Astrocyte (in vitro differentiated cells and primary cell): ENCODE results near the gene SRD5A1. TPM values are rescaled to one million over a fixed set of nuclear protein-coding genes. Genes with fewer than 3 reads are reported as not detected.

Experiments used
- DNase-seq: peaks from one replicate; pipeline ENCODE4 v3.0.0-alpha.2; 2010; ENCODE audit warnings: low read depth
- FAIRE-seq: peaks from 2 replicates; lab custom pipeline; 2011; peaks lifted over from hg19 to GRCh38; lab: Jason Lieb, UNC
- H2AFZ ChIP-seq: 2 replicates; pipeline ENCODE4 v1.6.0; 2012; ENCODE audit warnings: low read depth, low read length, inconsistent platforms
- H3K27ac ChIP-seq: 2 replicates; pipeline ENCODE4 v1.5.1; 2011; ENCODE audit warnings: low read depth, low read length, inconsistent platforms
- H3K27me3 ChIP-seq: 2 replicates; pipeline ENCODE4 v1.6.0; 2011; ENCODE audit warnings: low read length, inconsistent platforms; ENCODE audit not compliant: insufficient read depth
- H3K36me3 ChIP-seq: 2 replicates; pipeline ENCODE4 v1.5.1; 2011; ENCODE audit warnings: low read length, inconsistent platforms; ENCODE audit not compliant: insufficient read depth
- H3K4me1 ChIP-seq: 2 replicates; pipeline ENCODE4 v1.5.1; 2011; ENCODE audit warnings: low read length, inconsistent platforms; ENCODE audit not compliant: insufficient read depth
- H3K4me2 ChIP-seq: 2 replicates; pipeline ENCODE4 v1.6.0; 2012; ENCODE audit warnings: low read length, inconsistent platforms
- H3K4me3 ChIP-seq: 2 replicates; pipeline ENCODE4 v1.5.1; 2011; ENCODE audit warnings: low read depth, mild to moderate bottlenecking, low read length, inconsistent platforms; ENCODE audit not compliant: insufficient read depth
- H3K79me2 ChIP-seq: 2 replicates; pipeline ENCODE4 v1.6.0; 2012; ENCODE audit warnings: mild to moderate bottlenecking, low read length, inconsistent platforms; ENCODE audit not compliant: insufficient read depth
- H3K9ac ChIP-seq: 2 replicates; pipeline ENCODE4 v1.6.0; 2012; ENCODE audit warnings: mild to moderate bottlenecking, low read length, inconsistent platforms
- H3K9me3 ChIP-seq: 2 replicates; pipeline ENCODE4 v1.5.1; 2012; ENCODE audit warnings: low read depth, mild to moderate bottlenecking, low read length, inconsistent platforms; ENCODE audit not compliant: insufficient read depth
- H4K20me1 ChIP-seq: 2 replicates; pipeline ENCODE4 v1.6.0; 2012; ENCODE audit warnings: low read length, inconsistent platforms; ENCODE audit not compliant: insufficient read depth
- H3K27ac Mint-ChIP-seq: one replicate; pipeline ENCODE4 v1.8.0; 2021; ENCODE audit warnings: mild to moderate bottlenecking, mixed read lengths; ENCODE audit not compliant: unreplicated experiment
- H3K27me3 Mint-ChIP-seq: one replicate; pipeline ENCODE4 v1.8.0; 2021; ENCODE audit warnings: low read depth, mixed read lengths; ENCODE audit not compliant: unreplicated experiment
- H3K36me3 Mint-ChIP-seq: one replicate; pipeline ENCODE4 v1.8.0; 2021; ENCODE audit warnings: low read depth, mixed read lengths; ENCODE audit not compliant: unreplicated experiment
- H3K4me1 Mint-ChIP-seq: one replicate; pipeline ENCODE4 v1.8.0; 2021; ENCODE audit warnings: low read depth, mixed read lengths; ENCODE audit not compliant: unreplicated experiment
- H3K4me3 Mint-ChIP-seq: one replicate; pipeline ENCODE4 v1.8.0; 2021; ENCODE audit warnings: mild to moderate bottlenecking, moderate library complexity, mixed read lengths; ENCODE audit not compliant: unreplicated experiment
- H3K9me3 Mint-ChIP-seq: one replicate; pipeline ENCODE4 v1.8.0; 2021; ENCODE audit warnings: mild to moderate bottlenecking, mixed read lengths; ENCODE audit not compliant: unreplicated experiment
- EZH2 ChIP-seq: IDR thresholded peaks from 2 replicates; pipeline ENCODE4 v1.6.1; 2012; ENCODE audit warnings: mild to moderate bottlenecking, low read length, inconsistent platforms; ENCODE audit not compliant: insufficient read depth
- total RNA-seq: library from RNA; stranded (reverse); gene quantifications from 2 replicates; pipeline ENCODE4 v1.2.1, GENCODE V29; 2021
- TF ChIP-seq, protein P1 (sequence below): IDR thresholded peaks from 2 replicates; pipeline ENCODE4 v1.5.1; 2011; ENCODE audit warnings: low read depth, mild to moderate bottlenecking, inconsistent platforms, low read length, moderate library complexity; ENCODE audit not compliant: insufficient read depth

The SRD5A1 gene
- total RNA-seq, 1 donor from 2014 or later = 27.6 TPM

- Mint-ChIP-seq H3K27ac (no peak overlapping the region), H3K4me1 (peaks cover 35% of the 10 kb centered on the region), H3K36me3 (peaks cover 8% of the 10 kb centered on the region), H3K9me3 (no peaks in the 10 kb centered on the region), H3K27me3 (no peaks in the 10 kb centered on the region), H3K4me3 (no peak overlapping the region)
- Histone ChIP-seq H3K27ac (no peak overlapping the region), H3K4me2 (no peak overlapping the region), H3K27me3 (no peaks in the 10 kb centered on the region), H3K79me2 (peaks cover 90% of the 10 kb centered on the region), H3K4me3 (no peak overlapping the region), H3K9ac (no peak overlapping the region), H2AFZ (no peak overlapping the region), H3K36me3 (no peaks in the 10 kb centered on the region), H3K4me1 (peaks cover 24% of the 10 kb centered on the region), H4K20me1 (peaks cover 86% of the 10 kb centered on the region), H3K9me3 (no peaks in the 10 kb centered on the region)
- TF ChIP-seq EZH2 = no peak
- TF ChIP-seq, protein P1, sequence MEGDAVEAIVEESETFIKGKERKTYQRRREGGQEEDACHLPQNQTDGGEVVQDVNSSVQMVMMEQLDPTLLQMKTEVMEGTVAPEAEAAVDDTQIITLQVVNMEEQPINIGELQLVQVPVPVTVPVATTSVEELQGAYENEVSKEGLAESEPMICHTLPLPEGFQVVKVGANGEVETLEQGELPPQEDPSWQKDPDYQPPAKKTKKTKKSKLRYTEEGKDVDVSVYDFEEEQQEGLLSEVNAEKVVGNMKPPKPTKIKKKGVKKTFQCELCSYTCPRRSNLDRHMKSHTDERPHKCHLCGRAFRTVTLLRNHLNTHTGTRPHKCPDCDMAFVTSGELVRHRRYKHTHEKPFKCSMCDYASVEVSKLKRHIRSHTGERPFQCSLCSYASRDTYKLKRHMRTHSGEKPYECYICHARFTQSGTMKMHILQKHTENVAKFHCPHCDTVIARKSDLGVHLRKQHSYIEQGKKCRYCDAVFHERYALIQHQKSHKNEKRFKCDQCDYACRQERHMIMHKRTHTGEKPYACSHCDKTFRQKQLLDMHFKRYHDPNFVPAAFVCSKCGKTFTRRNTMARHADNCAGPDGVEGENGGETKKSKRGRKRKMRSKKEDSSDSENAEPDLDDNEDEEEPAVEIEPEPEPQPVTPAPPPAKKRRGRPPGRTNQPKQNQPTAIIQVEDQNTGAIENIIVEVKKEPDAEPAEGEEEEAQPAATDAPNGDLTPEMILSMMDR = no peak
- DNase-seq (no peak), FAIRE-seq (no peak)
These were observed 85.0 kb downstream of the SRD5A1 start for GRCh38 chr5:6718161-6718681.

- H3K27ac ChIP-seq = no peak overlapping the region
- no peak overlapping the region for H2AFZ ChIP-seq
- Mint-ChIP-seq H3K27me3 (no peaks in the 10 kb centered on the region), H3K4me3 (no peak overlapping the region), H3K36me3 (peaks cover 10% of the 10 kb centered on the region), H3K4me1 (peaks cover 40% of the 10 kb centered on the region), H3K9me3 (peaks cover 2% of the 10 kb centered on the region), H3K27ac (no peak overlapping the region)
- peaks cover 95% of the 10 kb centered on the region for H3K79me2 ChIP-seq
- no peak overlapping the region for H3K9ac ChIP-seq
- TF ChIP-seq, protein P1 = no peak
- no peak for TF ChIP-seq EZH2
- H4K20me1 ChIP-seq = peaks cover 91% of the 10 kb centered on the region
- H3K4me1 ChIP-seq = peaks cover 27% of the 10 kb centered on the region
- FAIRE-seq = no peak
- H3K9me3 ChIP-seq = no peaks in the 10 kb centered on the region
- no peak overlapping the region for H3K4me3 ChIP-seq
- no peak overlapping the region for H3K4me2 ChIP-seq
- no peaks in the 10 kb centered on the region for H3K36me3 ChIP-seq
- H3K27me3 ChIP-seq = no peaks in the 10 kb centered on the region
- no peak for DNase-seq
These were observed 85.5 kb downstream of the SRD5A1 start for GRCh38 chr5:6718718-6719117.

DNA sequence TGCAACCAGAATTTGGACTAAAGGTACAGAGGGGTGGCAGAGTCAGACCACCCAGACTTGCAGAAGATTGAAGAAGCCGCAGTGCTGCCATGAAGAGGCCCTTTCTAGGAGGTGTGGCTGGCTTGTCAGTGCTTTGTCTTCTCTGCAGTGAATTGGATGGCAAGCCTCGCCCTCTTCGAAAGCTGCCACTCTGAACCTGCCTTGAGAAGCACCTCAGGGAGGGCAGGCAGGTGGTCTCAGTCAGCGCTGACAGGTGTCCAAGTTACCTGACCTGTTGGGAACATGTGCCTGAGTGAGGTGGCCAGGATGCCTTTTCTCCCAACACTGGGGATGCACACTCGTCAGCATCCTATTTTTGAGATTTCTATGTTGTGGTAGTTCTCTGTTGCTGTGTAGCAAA lies 86.2 kb downstream of the SRD5A1 start:
- no peak for DNase-seq
- no peak overlapping the region for H3K4me2 ChIP-seq
- no peak overlapping the region for H3K27ac Mint-ChIP-seq

More for the DNA sequence above, 86.2 kb downstream of the SRD5A1 start:
- Histone ChIP-seq H3K9ac (no peak overlapping the region), H4K20me1 (peaks cover 98% of the 10 kb centered on the region), H3K9me3 (no peaks in the 10 kb centered on the region), H3K27me3 (no peaks in the 10 kb centered on the region), H3K4me1 (peaks cover 28% of the 10 kb centered on the region), H3K79me2 (peaks cover 99% of the 10 kb centered on the region), H3K27ac (no peak overlapping the region), H3K4me3 (no peak overlapping the region), H3K36me3 (no peaks in the 10 kb centered on the region), H2AFZ (no peak overlapping the region)
- peaks cover 3% of the 10 kb centered on the region for H3K9me3 Mint-ChIP-seq
- H3K4me3 Mint-ChIP-seq = no peak overlapping the region
- H3K27me3 Mint-ChIP-seq = no peaks in the 10 kb centered on the region
- H3K36me3 Mint-ChIP-seq = peaks cover 11% of the 10 kb centered on the region
- peaks cover 47% of the 10 kb centered on the region for H3K4me1 Mint-ChIP-seq
- TF ChIP-seq, protein P1 = no peak
- TF ChIP-seq EZH2 = no peak
- no peak for FAIRE-seq
